Hematopoietic multipotent progenitor cell treated with erythropoietin and hydrocortisone succinate and interleukin-3 and kit ligand, for 6 days (in vitro differentiated cells): ENCODE data around the gene RBL2.
"Not testable (repeated sequence)": the region's sequence is repeated elsewhere in the genome, so short reads cannot be mapped to it uniquely, and the experiment has no call there.

Experiments used
- DNase-seq: peaks from one replicate; pipeline ENCODE4 v3.0.0-alpha.2; 2015

The RBL2 gene

DNA sequence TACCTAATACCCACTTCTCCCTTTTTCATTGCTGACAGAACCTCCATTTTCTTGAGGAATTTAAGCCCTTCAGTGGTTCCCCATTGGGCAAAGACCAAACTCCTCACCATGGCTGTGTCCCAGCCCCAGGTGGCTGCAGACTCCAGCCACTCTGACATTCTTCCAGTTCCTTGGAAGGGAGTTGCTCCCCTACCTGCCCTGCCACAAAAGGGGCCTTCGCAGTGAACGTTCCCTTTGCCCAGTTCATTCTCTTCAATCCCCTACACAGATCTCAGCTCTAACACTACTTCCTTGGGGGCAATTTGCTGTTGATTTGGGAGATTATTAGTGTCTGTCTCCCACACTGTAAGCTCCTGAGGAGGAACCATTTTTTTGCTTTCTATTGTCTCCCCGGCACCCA lies 72.0 kb downstream of the RBL2 start:
- no peak for DNase-seq

DNA sequence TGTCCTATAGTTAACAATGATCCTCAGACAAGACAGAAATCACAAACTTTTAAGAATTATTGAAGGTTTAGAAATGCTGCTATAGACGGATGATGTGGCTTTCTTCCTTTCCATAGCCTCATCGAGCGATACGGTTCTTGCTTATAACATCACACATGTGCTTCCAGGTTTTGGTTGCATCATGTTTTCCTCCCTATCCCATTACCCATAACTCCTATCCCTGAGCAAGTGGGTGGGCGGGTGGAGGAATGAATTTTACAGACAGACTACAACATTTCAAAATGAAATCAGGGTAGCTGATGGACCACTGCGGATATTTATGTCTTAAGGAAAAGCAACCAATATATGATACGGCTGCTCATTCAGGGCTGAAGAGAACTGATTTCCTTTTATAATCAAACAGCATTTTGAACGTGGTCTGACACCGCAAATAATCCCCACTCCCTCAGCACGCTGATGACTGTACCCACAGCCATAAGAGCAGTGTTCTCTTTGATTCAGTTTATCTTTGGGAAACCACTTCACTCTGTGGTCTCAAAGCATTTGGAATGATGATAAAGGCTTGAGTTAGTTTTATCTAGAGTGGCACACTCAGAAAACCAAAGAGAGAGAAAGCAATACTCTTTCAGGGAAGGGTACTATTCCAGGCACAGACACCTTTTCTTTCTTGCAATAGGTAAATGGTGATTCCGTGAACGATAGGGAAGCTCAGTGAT lies 73.4 kb downstream of the RBL2 start:
- peak; percentile 82 for DNase-seq

DNA sequence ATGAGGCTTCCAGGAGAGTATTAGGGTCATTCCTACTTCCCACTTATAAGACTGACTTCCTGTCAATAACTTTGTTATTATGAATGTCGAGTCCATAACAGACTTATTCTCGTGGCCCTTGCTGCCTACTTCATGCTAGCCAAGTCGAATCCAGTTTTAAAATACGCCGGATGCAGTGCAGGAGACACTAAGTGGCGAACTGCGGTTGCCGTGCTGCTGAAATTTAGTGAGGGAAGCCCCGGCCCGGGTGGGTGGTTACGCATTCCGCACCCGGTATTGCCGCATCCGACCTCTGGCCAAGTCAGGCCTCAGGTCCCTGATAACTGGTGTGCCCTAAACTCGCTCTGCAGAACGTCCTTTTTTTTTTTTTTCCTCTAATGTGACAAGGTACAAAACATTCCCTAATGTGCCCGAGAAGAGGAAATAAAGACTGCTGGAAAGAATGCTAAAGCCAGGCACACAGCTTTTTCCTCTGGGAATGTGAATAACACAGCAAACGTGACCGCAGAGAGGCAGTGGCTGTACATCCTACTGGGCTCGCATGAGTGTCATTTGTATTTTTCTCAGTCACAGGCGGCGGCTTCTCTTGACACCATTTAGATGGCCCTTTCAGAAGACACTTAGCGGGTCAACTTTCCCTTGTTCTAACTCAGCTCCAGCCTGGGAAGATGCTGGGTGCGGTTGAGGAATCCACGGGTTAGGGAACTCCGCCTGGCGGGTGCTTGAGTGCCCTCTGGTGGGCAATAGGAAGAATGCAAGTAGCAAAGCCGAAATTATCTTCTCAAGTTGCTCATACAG lies 75.8 kb downstream of the RBL2 start:
- DNase-seq = peak; percentile 66

DNA sequence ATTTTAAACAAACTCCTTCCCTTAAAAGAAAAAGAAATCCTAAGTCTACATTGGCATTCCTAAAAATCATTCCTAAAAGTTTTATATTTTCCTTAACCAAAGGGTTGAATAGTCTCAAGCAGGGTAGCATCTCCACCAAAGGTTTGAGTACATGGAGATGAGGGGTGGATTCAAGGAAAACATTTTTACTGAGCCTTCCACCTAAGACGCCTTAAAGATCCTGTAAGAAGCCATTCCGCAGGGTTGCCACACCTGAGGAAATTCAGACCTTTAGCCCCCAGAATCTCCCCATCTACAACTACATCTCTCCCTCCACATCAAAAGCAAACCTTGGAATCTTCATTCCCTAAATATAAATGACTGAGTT lies 76.4 kb downstream of the RBL2 start:
- no peak for DNase-seq

DNA sequence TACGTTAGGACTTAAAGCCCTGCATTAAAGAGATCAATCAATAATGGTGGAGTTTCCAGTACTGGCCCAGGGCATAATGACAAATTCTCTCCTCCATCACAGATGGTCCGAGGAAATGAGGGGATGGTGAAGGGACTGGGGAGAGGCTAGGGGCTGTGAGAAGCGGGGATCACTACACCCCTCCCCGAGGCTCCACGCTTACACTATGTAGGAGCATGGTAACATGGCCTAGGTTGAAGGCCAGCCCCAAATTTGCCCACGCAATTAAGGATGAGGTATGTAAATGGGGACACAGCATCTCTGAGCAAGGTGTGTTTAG lies 76.8 kb downstream of the RBL2 start:
- DNase-seq = no peak

DNA sequence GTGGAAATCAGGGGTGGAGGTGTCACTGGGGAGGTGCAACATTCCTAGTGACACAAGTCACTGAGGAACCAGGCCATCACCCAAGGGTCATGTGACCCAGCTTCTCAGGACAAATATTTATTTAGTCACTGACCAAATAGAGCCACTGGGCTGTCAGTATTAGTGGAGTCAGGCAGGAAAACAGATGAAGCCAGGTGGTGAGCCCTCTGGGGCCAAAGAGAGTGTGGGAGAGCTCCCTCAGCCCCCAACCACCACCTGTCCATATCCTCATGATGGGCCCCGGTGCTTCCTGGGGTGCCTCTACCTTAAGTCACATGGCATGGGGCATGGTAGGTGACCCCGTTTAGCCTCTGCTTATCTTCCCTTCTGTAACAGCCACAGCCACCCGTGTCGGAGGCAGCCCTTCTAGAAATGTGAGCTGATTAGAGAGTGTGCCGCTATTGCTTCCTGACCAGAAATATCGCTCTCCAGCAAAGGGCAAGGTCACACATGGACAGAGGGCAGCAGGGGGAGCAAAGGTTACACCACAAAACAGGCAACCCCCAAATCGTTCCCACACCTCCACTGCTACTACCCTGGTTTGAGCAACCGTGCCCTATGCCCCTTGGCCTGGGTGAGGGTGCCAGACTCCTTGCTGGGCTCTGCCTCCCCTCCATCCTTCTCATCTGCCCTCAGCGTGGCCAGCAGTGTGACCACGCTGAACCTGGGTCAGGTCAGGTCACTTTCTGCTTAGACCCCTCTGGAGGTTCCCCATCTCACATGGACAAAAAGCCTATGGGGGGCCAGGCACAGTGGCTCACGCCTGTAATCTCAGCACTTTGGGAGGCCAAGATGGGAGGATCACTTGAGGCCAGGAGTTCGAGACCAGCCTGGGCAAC lies 77.4 kb downstream of the RBL2 start:
- no peak for DNase-seq

DNA sequence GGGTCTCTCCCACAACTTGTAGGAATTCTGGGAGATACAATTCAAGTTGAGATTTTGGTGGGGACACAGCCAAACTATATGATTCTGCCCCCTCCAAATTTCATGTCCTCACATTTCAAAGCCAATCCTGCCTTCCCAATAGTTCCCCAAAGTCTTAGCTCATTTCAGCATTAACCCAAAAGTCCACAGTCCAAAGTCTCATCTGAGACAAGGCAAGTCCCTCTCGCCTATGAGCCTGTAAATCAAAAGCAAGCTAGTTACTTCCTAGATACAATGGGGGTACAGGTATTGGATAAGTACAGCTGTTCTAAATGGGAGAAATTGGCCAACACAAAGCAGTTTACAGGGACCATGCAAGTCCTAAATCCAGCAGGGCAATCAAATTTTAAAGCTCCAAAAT lies 78.5 kb downstream of the RBL2 start:
- not testable (repeated sequence) for DNase-seq

DNA sequence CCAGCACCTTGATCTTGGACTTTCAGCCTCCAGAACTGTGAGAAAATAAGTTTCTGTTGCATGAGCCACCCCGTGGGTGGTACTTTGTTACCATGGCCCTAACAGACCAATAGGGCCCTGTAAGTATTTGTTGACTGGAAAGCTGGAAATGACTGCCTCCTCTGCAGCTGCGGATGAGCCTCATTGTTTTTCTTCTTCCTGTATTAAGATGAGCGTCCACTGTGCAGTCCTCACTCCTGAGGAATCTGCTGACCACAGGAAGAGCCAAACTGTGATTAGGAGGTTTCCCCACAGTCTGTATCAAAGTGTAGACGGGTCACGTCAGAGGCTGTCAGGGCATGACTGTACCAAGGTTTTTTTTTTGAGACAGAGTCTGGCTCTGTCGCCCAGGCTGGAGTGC lies 81.0 kb downstream of the RBL2 start:
- DNase-seq = no peak

DNA sequence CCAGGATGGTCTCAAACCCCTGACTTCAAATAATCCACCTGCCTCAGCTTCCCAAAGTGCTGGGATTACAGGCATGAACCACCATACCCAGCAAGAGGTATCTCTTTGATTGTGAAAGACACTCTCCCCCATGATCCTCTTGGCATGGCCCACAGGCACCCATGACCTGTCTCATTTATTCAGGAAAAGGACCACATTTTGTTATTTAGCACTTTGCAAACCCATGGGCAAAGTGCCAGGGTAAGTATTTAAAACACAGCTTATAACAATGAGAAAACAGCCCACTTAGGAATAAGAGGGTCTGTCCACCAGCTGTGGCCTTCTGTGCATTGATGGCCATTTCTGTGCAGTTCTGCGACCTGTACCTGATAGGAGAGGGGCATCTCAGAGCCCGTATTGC lies 81.5 kb downstream of the RBL2 start:
- no peak for DNase-seq

DNA sequence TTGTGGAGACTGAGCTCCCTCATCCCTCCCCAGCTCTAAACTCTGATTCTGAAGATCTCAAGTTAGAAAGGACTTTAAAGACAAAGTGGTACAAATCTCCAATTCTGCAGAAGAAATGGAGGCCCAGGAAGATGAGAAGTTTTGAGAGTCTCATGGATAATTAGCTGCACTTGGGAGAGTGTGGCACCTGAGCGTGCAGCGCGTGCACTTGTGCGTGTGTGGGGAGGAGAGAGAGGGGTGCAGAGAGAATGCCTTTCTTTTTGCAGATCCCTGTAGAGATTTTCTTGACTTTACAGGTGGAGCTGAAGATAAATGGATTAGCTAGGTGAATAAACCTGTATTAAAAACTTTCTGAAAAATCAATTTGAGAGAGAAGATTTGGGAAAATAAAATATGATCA lies 83.6 kb downstream of the RBL2 start:
- no peak for DNase-seq

DNA sequence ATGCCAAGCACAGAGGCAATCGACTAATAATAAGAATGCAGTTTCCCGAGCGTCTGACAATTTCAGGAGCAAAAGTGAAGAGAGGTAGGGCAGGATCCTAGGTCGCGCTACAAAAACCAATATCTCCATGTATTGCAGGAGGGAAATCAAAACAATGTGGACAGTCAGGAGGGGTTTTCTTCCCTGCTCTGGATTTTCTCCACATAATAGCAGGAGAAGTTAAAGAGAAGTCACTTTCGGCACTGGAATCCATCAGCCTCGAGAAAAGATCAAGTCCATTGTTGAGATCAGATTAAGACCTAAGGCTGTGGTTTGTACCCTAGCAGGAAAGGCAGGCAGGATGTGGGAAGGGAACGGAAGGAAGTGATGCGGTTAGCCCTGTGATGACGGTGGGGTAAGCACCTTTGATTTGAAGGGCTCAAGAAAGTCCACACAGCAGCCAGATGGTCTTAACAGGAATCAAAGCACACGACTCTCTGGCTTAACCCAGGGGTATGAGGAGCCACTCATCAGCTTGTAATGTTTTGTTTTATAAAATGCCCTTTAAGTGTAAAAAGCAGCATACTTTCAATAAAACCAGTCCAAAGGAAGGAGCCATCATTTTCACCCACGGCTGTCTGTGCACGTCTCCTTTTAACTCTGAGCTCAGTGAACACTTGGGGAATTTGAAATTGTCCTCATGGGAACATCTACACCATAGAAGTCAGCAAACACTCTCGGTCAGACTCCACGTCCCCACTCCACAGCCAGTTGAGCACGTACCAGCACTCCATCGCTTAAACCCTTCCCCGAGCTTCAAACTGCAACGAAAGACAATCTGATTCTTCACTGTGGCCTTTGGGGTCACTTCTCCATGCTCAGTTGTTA lies 84.5 kb downstream of the RBL2 start:
- peak; percentile 72 for DNase-seq

DNA sequence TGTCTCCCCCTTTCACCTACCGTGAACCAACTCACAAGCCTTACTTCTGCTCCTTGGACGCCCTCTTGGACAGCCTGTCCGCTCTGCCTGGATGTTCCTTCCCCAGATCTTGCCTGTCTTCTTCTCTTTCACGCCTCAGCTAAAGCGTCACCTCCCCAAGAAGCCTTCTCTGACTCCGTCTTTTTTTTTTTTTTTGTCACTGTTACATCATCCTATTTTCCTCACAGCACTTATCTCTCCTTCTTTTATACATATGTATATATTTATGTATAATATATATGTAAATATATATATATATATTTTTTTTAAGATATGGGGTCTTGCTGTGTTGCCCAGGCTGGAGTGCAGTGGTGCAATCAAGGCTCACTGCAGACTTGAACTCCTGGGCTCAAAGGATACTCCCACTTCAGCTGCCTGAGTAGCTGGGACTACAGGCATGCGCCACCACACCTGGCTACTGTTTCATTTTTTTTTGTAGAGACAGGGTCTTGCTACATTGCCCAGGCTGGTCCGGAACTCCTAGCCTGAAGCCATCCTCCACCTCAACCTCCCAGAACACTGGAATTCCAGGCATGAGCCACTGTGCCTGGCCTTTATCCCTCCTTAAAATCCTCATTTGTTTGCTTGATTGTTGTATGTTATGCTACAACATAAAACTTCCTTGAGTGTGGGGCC lies 85.3 kb downstream of the RBL2 start:
- DNase-seq = no peak

DNA sequence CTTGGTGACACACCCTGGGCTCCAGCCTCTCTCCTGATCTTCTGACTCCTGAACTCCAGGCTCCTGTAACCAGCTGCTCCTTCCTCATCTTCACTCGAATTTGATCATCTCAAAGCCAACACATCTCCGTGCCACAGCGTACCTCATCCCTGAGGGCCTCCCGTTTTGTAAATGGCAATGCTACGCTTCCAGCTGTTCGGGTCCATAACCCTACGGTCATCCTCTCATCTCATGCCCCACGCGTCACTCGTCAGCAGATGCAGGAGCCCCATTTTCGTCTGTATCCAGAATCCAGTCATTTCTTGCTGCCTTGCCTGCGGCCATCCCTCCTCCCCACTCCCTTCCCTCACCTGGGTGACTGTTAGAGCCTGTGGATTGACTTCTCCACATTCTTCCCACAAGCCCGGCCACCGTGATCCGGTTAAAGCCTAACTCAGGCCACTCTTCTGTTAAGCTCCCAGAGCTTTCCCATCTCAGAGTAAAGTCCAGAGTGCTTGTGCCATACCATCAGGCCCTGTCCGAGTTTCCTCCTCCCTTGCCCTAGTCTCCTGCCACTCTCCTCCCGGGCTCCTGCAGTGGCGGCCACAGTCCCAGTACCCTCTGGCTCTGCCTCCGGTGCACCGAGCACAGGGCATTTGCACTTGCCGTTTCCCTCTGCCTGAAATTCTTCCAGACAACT lies 89.0 kb downstream of the RBL2 start:
- no peak for DNase-seq

DNA sequence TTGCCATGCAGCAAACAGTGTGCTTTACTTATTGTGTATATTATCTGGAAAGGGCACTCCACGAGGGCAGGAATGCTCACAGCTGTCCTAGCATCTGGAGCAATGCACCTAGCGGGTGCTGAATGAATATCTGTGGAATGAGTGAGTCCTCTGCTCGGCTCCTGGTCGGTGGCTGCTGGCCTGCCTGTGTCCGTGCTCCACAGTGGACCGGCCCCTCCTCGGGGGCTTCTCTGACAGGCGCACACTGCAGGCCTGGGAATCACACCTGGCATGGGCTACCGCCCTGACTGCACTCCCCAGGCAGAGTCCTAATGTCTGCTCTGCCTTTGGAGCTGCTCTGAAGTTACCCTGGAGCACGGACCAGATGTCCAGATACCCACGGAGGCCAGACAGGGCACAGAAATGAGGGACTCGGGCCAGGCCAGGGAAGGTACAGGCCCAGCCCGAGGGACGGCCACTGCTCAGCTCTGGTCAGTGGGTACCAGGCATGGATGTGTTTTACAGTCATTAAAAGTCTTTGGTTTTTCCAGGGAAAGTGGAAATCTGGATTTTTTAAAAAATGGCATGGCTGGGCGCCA lies 89.8 kb downstream of the RBL2 start:
- DNase-seq = no peak

DNA sequence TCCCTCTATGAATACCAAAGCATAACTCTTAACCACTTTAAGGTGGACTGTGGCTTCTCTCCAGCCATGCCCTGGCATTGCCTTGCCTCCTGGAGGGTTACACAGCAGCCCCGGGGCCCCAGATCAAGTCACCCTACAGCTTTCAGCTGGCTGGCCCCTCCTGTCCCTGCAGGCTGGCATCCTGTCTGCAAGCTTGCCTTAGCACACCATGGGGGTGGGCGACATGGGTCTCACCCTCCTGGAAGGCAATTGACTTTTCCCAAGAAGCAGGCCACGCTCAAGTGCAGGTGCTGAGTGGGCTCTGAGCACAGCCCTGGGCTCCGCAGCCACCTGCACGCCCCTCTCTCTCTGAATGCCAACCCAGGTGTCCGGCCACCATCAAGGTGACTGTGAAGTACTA lies 94.5 kb downstream of the RBL2 start:
- no peak for DNase-seq

DNA sequence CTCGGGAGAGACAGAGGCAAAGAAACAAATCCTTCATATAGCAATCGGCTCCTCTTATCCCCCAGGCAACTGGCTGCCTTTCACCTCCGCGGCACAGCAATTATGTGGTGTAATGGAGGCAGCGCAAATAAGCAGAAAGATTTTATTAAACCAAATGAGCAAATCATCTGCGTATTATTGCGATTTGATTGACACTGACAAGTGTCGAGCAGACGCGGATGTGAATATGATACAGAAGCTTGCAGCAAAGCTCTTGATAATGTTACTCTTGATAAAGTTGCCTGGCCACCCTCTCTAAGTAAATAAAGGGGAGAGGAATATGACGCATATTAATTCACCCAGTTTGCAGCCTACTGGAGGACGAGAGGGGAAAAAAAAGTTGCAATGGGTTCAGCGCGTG lies 95.2 kb downstream of the RBL2 start:
- no peak for DNase-seq

DNA sequence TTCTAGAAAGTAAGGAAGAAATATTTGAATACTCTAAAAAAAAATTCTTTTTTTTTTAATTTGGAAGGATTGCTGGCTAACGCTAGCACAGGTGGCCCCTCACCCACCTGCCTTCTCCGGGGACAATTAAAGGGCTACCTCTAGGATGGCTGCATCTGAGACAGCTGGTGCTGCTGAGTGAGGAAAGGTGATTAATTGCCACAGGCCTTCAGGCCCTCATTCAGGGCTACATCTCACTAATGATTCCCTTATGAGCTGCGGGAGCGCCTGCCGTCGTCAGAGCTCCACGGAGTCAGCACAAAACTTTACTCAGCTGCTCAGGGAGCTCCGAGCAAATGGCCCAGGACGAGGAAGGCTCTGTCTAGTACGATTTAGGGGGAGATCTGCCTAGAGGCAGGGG lies 95.8 kb downstream of the RBL2 start:
- DNase-seq = no peak

DNA sequence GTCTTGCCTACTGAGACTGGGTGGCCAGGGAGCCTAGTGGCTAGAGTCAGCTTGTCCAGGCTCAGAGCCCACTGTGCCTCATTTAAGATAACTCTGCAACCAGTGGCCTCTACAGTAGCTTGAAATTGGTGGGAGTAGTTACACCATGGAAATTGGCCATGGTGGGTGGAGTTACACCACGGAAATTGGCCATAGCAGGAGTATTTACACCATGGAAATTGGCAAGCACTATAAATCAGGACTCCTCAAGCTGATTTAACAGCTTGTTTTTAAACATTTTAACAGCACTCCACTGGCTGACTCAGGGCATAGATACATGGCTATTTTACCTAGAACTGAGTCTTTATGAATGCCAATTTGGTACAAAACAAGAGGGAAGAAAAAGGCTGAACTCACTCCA lies 96.5 kb downstream of the RBL2 start:
- DNase-seq = no peak

DNA sequence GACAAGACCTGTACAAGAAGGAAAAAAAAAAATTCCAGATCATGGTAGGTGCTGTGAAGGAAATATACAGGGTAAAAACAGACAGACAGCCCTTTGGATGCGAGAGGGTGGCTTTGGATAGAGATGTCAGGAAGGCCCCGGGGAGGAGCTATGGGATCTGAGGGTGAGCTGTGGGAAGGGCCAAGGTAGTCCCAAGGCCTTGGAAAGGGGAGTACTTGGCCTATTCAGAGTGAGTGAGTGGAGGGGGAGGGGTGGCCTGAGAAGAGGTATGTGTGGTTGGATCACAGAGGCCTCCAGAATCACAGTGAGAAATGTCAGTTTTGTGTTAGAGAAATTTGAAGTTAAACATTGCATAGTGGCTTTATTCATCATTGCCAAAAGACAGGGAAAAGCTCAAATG lies 99.9 kb downstream of the RBL2 start:
- no peak for DNase-seq

DNA sequence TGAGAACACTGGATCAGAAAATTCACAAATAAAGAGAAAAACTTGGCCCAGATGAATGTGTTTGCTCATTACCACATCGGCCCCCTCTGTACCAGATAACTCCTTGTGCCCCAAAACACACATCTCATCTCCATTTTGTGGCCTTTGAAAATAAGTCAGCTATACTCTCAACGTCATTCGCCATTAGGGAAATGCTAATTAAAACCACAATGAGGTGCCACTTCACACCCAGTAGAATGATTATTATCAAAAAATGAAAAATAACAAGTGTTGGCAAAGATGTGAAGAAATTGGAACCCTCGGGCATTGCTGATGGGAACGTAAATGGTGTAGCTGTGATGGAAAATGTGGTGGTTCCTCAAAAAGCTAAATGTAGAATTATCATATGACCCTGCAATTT lies 103.4 kb downstream of the RBL2 start:
- no peak for DNase-seq

DNA sequence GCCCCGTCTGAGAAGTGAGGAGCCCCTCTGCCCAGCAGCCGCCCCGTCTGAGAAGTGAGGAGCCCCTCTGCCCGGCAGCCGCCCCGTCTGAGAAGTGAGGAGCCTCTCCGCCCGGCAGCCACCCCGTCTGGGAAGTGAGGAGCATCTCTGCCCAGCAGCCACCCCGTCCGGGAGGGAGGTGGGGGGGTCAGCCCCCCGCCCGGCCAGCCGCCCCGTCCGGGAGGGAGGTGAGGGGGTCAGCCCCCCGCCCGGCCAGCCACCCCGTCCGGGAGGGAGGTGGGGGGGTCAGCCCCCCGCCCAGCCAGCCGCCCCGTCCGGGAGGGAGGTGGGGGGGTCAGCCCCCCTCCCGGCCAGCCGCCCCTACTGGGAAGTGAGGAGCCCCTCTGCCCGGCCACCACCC lies 105.1 kb downstream of the RBL2 start:
- DNase-seq = not testable (repeated sequence)
